Gastroesophageal sphincter (tissue), 3 donors: ENCODE data around the gene GDF2.

Experiments used
- POLR2A ChIP-seq, 2 donors: fragments of 450-650 bp; IDR thresholded peaks; one replicate each; pipeline ENCODE4 v1.6.1; 2017; ENCODE audit warnings: antibody characterized with exemption in 2 of 2, mild to moderate bottlenecking in 2 of 2, moderate library complexity in 1 of 2
- POLR2AphosphoS5 ChIP-seq: sonication (generic); formaldehyde crosslinking; IDR thresholded peaks from one replicate; pipeline ENCODE4 v1.6.1; 2017; ENCODE audit warnings: antibody characterized with exemption
- TF ChIP-seq, protein P1 (sequence below), 4 experiments: fragments of 200-600 bp in 2 of 4; fragments of 450-650 bp in 2 of 4; sonication (generic) in 1 of 4; IDR thresholded peaks; one replicate each; pipeline ENCODE4 v1.5.1; 2017 to 2019; ENCODE audit warnings: antibody characterized with exemption in 4 of 4, mild to moderate bottlenecking in 2 of 4, moderate library complexity in 2 of 4

DNA sequence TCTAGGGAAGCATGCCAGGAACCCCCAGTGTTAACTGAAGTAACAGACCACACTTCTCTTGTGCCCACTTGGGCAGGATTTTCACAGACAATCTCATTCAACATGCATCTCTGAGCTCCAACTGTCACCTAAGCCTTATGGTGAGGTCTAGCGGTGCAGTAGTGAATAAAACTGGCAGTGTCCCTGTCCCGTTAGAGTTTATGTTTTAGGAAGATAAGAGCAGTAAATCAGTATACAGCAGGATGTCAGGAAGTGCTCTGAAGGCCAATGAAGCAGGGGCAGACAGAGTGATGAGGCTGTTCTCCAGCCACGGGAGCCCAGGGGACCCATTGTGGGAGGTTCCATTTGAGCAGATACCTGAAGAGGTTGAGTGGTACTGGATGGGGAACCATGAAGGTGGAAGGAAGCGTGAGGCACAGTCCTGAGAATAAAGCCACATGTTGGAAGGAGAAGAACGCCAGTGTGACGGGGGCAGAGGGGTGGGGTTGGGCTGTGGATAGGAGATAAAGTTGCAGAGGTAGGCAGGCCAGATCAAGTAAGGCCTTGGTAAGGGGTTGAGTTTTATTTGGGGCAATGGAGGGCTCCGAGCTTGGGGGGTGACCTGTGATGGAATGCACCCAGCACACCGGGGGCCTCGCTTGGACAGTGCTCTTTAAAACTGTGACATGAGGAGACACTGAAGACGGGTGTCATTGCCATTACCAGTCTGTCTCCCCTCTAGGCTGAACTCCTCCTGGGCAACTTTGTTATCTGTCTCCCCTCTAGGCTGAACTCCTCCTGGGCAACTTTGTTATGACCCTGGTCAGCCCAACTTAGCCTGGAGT is 15.7 kb upstream of the GDF2 start:
- TF ChIP-seq POLR2AphosphoS5 = no peak
- TF ChIP-seq POLR2A (IDR thresholded peaks at IDR 0.05) = no peak
- TF ChIP-seq, protein P1, sequence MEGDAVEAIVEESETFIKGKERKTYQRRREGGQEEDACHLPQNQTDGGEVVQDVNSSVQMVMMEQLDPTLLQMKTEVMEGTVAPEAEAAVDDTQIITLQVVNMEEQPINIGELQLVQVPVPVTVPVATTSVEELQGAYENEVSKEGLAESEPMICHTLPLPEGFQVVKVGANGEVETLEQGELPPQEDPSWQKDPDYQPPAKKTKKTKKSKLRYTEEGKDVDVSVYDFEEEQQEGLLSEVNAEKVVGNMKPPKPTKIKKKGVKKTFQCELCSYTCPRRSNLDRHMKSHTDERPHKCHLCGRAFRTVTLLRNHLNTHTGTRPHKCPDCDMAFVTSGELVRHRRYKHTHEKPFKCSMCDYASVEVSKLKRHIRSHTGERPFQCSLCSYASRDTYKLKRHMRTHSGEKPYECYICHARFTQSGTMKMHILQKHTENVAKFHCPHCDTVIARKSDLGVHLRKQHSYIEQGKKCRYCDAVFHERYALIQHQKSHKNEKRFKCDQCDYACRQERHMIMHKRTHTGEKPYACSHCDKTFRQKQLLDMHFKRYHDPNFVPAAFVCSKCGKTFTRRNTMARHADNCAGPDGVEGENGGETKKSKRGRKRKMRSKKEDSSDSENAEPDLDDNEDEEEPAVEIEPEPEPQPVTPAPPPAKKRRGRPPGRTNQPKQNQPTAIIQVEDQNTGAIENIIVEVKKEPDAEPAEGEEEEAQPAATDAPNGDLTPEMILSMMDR (IDR thresholded peaks at IDR 0.05) = no peak
